HG03097 (cell line): Measurements from ENCODE around the gene HDAC9.
"Not testable (repeated sequence)": the region's sequence is repeated elsewhere in the genome, so short reads cannot be mapped to it uniquely, and the experiment has no call there.

Experiments used
- ATAC-seq: cut with Tn5 transposase; IDR thresholded peaks from one replicate; pipeline ENCODE4 v1.9.1; 2021; ENCODE audit not compliant: unreplicated experiment, low FRiP score

Gene HDAC9

DNA sequence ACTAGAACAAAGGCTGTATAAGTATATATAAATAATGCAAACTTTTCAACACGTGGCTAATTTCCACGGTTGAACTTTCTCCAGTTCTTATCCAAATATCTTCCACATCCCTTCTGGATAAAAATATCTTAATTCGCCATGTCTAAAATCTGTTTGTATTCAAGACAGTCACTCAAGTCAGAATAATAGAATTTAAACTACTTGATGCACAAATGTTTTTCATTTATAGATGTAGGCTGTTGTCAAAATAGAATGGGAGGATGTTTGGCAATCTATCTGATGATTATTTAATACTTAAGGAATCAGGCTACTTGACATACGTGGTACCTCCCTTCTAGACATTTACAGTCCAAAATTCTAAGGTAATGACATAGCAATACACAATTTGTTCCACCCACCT is 417.6 kb downstream of the HDAC9 start:
- no peak for ATAC-seq

DNA sequence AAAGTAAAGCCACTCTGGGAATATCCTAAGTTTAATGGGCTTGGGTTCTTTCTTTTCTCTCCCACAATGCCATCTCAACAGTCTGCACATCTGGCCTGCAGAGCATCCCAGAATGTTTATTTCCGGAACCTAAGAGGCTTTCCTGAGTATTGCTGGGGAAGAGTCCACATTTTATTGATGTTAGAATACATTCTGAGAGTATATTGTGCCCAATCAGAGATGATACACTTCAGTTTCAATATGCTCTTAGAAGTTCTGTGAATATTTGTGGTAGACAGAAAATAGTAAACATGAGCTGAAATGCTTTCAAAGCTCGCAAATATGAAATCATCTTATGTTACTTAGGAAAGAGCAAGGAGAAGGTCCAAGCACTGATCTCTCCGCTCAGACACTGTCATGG is 421.3 kb downstream of the HDAC9 start:
- no peak for ATAC-seq

DNA sequence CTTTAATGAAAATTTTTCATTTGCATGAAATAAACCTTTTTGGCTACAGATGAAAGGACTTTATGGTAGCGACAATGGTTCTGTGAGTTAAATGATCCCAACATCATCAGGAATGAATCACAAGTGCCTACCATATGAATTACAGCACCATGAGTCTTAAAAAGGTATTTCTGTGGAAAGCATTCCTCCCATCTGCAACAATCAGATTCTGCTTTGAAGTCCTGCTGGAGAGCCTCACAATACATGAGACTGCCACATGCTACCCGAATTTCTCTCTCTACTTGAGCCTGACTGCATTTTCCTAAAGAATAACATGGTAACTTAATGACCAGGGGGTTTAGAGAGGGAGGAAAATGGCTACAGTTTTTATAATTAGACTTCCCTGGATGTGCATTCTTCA is 431.6 kb downstream of the HDAC9 start:
- no peak for ATAC-seq

DNA sequence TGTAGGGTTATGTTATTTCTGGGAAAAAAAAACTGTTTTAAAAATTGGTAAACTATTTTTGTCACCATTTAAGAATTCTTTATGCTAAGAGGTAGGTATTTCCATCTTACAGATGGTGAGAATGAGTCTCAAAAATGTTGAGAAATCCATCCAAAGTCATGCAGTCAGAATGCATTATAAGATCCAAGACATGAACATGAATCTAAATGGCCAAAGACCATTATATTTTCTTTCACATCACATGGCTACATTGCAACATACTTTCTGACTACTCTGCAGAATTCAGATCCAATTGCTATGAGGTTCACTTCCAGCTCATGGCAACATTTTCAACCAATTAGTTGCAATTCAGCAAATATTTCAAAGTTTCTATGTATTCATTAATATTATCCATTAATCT is 440.7 kb downstream of the HDAC9 start:
- ATAC-seq = no peak

DNA sequence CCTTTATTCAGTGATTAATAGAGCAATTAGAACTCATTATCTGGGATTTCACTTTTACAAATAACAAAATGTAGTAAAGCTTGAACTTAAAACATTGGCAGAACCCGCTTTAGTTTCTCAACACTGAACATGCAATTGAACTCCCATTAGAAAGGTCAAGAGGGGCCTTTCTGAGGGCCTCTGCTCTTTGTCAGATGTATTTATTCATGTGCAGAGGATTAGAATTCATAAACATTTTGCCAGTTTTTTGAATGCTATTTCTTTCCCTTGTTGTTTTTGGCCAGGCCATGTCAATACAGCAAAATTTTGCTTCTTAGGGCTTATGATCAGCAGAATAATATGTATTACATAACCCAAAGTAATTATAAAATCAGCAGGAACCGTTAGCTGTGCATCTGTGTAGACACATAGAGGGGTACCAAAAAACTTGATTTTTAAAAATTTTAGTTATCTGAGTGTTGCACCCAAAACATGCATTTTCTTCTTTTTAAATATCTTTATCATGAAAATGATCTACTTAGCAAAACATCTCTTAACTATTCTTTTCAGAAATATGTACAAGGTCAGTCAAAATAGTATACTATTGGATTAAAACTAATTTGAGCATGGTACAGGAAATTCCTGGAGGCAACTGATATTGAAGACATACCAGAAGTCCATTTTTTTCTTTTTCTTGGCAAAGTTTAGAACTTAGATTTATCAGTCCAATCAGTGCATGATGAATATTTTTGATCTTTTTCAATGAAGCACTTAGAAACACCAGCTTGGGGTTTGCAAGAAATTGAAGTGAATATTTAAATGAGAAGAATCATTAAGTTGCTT is 444.4 kb downstream of the HDAC9 start:
- ATAC-seq = no peak

DNA sequence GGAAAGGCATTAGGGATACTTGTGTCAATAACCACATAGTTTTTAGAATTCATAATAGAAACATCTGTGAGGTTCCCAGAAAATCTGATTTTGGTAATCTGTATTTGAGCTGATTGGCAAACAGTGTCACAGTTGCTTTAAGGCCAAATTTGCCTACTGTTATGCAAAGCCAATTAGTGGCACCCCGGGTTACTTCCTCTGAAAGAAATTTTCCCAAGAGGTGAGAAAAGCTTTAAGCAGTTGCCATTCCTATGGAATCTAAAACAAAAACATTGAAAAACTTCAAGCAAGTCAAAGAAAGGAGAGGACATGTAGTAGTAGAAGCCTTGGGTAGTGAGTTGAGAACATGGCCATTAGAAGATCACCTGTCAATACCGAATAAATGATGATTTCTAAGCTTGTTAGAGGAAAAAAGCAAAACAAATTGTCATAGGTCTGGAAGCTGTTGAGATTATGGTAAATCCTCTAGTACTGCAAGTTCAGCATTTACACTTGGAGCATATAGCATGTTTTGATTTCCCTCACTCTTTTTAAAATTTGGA is 445.1 kb downstream of the HDAC9 start:
- ATAC-seq = no peak

DNA sequence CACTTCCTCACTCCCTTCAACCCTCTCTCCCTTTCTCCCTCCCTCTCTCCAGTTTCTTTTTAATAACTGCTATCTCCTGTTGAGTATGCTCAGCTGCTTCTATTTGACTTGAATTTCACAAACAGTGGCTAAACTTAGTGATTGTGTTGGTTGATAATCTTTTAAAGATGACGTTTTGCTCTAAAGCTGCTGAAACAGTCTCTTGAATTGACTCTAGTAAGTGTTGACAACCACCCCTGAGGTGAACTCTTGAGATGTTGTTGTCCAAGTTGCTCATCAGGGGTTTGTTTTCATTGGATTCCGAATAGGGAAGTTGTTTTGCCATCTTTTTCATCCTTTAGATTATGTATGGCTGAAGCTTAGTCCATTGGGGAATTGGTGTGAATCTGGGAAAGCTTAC is 445.7 kb downstream of the HDAC9 start:
- no peak for ATAC-seq

DNA sequence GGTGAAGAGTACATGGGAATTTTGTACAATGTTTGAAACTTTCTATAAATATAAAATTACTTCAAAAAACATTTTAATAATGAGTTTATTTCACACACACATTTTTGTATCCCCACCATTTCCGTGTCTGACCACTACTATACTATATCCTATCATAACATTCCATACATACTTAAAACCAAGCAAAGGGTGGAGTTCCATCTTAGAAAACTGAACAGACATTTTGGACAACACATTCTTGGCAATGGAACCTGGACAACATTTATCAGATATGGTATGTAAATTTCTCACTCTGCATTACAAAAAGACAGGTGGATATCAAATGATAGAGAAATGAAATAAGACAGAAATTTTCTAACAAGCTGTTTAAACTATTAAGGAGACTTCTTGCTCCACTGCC is 453.0 kb downstream of the HDAC9 start:
- no peak for ATAC-seq

DNA sequence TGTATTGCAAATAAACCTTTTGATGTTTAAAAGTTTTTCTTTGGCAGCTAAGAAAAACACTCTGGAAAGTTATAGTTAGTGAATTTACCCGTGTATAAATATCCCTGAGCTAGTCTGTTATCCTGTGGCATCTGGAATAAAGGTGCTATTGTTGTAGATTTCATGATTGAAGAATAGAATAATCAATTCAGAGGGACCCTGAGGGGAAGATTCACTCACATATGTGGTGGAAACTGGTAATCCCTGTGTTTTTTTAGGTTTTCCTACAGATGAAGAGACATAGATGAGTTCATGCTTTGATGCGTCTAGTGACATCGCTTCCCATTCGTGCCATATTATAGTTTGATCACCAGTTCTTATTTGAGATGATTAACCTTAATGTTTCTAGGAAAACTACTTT is 457.3 kb downstream of the HDAC9 start:
- no peak for ATAC-seq

DNA sequence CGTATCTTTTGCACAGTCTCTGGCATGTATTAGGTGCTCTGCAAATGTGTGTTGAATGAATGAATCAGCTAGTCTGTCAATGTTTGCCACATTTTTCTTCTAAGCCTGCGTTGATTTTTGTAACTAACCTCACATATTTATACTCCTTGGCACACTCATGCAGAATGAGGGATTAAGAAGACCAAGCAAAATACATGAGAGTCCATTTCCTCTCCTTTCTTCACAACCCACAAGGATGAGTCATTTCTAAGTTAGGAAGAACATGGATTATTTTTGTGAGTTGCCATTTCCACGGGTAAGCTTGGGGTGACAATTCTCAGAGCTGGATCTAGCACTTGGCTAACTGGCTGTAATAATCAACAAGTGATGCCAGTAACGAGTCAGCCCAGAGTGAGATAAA is 463.1 kb downstream of the HDAC9 start:
- no peak for ATAC-seq

DNA sequence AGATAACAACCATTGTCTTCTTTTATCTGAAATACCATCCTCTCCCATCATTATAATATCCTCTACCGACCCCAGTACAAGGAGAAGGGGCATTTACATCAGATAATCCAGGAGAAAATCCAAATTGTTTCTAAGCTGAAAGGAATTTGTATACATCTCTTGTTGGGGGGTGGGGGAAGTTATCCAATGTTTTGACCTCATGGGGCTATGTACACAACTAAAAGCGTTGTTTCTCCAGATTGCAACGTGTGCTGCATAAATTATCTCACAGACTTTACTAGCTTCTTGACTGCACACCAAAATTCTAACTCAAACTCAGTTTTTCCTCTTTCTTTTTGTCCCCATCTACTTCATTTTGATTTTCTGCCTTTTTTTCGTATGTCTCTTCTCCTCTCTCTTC is 465.2 kb downstream of the HDAC9 start:
- no peak for ATAC-seq

DNA sequence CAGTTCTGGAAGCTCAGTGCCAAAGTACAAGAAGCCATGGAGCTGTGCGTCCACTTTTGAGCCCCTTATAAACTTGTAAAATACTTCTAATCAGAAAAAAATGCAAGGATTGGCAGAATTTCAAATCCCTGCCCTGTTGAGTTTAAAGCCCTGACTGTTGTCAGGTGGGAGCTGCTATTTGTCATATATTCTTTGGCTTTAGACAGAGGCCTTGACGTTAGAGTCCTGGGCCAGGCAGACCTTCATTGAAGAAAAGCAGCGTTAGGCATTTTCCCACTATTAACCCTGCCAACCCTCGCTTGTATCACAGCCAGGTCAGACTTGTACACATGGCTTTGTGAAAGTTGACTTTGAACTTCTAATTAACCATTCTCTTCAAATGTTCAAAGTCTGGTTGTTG is 466.5 kb downstream of the HDAC9 start:
- no peak for ATAC-seq

DNA sequence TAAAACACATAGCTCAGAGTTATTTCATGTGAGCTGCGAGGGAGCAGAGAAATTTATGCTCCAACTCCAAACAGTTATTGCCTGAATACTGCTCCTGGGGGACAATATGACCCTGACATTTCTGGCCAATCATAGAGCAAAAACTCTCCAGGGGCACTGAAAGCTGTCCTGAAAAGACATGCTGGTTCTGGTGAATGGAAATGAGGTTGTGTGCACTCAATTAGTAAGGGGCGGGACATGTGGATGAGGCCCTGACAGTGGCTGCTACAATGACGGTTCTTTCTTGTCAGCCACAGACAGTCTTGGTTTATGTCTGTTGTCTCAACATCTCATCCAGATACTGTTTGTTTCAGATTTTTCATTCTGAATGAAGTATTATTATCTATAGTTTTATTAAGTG is 470.1 kb downstream of the HDAC9 start:
- no peak for ATAC-seq

DNA sequence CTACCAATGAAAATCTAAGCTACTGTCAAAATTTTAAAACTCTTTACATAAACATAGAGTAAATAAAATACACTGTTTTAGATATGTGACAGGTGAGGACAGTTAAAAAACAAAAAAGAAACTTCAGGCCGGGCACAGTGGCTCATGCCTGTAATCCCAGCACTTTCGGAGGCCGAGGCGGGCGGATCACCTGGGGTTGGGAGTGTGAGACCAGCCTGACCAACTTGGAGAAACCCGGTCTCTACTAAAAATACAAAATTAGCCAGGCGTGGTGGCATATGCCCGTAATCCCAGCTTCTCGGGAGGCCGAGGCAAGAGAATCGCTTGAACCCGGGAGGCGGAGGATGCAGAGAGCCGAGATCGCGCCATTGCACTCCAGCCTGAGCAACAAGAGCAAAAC is 472.2 kb downstream of the HDAC9 start:
- not testable (repeated sequence) for ATAC-seq

DNA sequence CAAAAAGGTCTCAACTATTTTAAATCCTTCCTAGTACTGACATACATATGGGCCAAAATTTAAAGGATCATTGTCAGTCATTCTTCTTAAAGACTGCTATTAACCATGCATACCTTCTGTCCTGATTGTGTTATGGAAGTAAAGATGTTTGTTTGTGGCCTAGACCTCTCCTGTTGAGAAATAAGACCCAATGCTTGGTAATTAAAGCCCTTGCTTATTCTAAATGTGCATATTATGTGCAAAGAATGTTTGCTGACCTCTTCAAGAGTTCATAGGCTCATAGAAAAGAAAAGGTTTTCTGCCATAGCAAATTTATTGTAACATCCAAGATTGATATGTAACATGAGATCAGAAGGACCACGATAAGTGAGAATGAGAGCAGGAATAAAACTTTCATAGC is 476.3 kb downstream of the HDAC9 start:
- no peak for ATAC-seq

DNA sequence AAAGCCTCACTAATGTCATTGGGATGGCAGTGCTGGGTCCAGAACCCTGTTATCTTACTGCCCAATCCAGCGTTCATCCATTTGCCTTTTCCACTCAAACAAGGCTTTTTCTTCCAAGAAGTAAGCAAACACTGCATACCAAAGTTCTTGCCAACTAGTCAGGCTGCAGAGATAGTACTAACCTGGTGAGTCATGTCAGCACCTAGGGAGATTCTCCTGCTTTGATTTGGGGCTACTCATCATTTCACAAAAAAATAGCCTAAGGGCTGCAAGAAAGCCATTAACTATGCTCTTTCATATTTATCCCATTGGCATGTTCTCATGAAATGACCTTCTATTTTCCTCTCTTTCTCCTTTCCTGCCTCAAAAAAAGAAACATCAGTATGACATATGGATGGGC is 479.3 kb downstream of the HDAC9 start:
- no peak for ATAC-seq

DNA sequence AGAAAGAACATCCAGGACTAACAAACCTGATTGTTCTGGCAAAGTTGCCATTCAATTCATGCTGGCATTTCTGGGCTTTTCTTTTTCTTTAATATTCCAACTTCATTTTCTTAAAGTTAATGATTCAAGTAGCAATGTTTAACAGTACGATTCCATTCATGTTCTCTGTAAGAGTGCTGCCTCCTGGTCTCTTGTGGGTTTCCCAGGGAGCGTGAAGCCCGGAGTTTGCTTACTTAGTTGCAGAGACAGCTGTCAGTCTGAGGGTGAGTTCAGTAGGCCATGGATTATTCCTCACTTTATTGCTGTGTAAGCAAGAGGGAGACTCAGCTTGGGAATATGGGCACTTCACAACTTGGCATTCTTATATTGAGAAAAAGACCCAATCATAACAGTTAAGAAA is 479.7 kb downstream of the HDAC9 start:
- no peak for ATAC-seq

DNA sequence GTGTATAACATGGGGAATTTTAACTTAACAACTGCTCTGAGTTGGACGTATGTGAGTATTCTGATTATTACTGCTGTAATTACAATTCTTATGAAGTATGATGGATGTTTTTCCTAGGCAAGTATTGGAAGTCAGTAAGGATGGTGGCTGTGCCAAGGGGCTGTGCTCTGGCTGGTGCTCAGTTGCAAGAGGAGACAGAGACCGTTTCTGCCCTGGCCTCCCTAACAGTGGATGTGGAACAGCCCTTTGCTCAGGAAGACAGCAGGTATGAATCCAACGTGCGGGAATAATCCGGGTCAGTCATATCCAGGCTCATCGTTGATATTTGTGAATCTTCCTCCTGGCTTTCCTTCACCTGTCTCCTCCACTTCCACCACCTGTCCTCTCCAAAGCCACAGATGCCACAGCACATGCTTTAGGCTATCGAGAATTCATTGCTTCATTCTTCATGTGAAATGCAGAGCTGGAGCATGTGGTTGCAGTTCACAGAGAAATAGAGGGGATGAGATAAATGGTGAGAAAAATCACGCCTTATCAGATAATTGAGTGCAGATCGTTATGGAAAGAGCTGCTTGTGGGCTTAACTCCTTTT is 480.2 kb downstream of the HDAC9 start:
- no peak for ATAC-seq

DNA sequence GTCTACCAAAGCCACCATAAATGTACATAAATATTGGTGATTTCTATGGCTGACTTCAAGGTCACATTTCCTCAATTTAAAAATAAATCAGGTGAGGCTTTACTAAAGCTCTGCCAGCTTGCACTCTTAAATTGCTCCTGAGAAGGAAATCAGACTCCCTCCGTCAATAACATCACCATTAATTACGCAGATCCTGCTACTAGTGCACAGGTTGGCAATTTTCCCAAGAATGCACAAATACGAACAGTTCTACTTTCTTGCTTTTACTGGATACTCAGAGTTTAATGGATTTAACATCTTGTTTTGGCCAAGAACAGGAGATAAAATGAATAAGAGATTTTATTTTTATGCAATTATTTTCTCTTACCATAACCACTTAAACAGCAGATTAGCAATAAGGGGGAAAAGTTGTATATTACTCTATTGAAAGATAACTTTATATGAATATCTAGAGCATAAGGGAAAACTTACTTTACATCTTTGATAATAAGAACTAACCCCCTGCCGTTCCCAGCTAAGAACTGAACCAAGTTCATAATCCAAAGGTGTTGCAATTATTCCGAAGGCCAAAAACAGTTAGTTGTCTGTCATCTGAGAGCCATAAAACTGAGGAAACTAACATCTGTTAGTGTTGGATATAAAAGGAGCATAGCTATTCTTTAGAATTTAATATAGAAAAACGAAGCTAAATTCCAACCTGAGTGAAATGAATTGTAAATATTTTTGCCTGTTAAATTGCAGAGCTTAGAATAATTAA is 481.3 kb downstream of the HDAC9 start:
- no peak for ATAC-seq

DNA sequence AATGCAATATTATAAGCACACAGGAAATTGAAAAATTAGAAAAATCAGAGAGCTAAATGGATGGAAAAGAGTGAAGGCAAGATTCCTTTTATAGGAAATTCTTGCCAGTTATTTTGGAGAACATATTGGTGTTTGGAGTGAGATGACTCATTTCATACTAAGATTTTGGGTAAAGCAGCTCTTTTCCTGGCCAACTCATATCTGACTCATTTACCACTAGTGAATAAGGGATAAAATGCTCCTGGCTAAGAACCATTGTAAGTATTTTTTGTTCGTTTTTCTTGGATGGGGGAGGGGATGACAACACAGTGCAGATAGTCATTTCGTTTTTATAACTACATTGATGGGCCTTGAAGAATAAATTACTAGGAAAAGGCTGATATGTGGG is 482.6 kb downstream of the HDAC9 start:
- ATAC-seq = no peak

DNA sequence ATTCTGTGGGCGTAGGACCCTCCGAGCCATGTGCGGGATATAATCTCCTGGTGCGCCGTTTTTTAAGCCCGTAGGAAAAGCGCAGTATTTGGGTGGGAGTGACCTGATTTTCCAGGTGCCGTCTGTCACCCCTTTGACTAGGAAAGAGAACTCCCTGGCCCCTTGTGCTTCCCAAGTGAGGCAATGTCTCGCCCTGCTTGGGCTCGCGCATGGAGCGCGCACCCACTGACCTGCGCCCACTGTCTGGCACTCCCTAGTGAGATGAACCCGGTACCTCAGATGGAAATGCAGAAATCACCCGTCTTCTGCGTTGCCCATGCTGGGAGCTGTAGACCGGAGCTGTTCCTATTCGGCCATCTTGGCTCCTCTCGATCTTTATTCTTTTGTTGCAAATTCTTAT is 495.2 kb downstream of the HDAC9 start:
- ATAC-seq = not testable (repeated sequence)
